ENCODE results near the gene CCDC78.
A peak's percentile ranks its signal among the peaks of the same experiment; 100 is the strongest.
"Not testable (repeated sequence)": the region's sequence is repeated elsewhere in the genome, so short reads cannot be mapped to it uniquely, and the experiment has no call there.

CCDC78 gene

GRCh38 chr16:692356-693108, 33.7 kb downstream of the CCDC78 start:
- DNase-seq = no peak

- DNase-seq = not testable (repeated sequence)
Observed at GRCh38 chr16:691242-691641, 35.0 kb downstream of the CCDC78 start.

DNA sequence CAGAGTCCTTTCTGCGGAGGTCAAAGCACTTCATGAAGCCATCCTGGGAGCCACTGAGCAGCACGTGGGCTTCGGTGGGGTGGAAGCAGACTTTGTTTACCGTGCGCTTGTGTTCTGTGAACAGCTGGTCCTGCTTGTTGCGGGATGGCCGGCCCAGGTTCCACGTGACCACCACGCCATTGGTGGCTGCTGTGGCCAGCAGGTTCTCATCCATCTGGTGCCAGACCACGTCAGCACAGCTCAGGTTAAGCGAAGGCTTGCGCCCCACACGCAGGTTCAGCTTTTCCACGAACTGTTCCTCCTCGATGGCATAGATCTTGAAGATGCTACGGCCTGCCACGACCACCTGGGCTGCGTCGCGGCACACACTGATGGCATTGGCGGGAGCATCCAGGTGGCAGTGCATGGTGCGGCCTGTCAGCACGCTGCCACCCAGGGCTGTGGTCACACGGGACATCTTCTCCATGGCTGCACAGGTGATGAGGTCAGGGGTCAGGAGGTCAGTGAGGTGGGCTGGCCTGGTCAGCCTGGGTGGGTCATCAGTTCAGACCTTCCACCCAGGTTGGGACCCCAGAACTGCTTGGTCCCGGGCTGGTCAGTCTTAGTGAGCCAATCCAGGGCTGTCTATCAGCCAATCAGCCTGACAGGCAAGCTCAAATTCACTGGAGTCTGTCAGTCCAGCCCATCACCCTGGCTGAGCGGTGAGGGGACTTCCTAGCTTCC, 36.9 kb downstream of the CCDC78 start:
- no peak for DNase-seq

DNA sequence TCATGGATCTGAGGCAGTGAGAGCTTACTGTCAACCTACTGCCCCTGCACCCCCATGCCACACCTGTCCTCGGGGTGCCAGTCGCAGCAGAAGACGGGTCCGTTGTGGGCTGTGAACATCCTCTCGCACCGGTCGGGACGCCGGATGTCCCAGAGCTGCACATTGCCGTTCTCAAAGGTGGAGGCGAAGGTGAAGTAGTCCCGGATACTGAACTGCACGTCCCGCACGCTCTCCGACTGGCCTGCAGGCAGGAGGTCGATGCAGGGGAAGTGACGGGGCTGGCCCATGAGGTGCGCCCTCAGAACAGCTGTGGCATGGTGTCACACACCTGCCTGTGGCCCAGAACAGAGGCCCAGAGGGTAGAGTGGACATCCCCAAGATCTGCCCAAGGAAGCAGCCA, 38.7 kb downstream of the CCDC78 start:
- no peak for DNase-seq

DNA sequence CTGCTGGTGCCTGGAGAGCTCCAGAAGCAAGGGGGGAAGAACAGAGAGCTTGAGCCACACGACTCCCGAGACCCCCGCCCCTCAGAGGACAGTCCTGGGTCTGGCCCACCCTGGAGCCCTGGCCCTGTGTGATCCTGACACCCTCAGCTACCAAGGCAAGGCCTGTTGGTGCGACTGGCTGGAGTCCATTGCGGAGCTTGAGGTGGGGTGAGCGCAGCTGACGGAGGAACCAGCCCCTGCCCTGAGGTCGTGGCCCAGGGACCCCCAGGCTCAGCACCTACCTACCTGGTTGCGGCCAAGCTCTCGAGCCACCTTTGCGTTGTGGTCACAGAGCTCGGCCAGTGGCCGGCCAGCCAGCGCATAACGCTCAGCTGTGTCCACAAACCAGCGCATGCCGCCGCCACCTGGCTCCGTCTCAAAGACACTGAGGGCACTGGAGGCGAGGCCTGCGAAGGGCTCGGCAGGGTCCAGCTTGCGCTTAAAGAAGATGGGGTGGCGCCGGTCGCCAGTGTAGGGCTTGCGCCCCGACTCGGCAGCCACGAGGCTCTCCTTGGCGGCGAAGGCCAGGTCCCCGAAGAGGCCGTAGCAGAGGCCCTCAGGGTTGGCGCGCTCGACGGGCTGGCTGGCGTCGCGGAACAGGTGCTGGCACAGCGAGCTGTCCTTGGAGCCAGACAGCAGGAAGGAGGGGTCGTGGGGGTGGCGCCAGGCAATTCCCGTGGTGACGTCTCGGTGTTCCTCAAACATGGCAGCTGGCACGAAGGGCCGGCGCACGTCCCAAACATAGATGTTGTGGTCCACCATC, 39.6 kb downstream of the CCDC78 start:
- no peak for DNase-seq

- DNase-seq = no peak
Observed at GRCh38 chr16:685967-686366, 40.3 kb downstream of the CCDC78 start.

- no peak for DNase-seq
Observed at GRCh38 chr16:684961-685696, 41.1 kb downstream of the CCDC78 start.

DNA sequence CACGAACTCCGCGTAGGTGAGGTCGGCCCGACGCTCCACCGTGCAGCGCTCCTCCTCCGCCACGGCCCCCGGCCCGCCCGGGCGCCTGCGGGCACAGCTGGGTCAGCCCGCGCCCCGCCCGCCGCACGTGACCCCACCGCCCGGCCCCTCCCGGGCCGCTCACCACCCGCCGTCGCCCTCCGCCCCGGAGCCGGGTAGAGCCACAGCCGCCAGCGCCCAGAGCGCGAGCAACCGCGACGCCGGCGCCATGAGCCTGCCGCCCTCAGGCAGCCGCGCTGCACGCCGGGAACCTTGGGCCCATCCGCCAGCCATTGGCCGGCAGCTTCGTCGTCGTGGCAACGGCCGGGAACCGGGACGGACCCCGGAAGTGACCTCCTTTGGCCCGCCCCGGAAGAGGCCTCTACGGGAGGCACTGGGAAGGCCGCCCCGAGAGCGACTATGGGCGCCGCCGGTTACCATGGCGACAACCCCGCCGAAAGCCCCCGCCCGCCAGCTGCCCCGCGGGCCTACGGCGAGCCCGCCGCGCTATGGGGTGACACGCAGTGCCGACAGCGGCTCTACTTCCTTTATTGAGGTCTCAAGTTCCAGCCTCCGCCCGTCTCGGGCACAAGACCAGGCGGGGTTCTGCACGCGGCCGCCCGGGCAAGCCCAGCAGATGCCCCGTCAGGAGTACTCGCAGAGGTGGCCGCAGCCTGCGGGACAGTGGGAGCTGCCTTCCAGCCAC, 42.0 kb downstream of the CCDC78 start, which contains the start of gene JMJD8:
Gene JMJD8 (minus strand): TSS at position 264 of the 724 bp plus-strand sequence. CDS start 15 bp downstream, at position 249.
- DNase-seq = peak; percentile 91

DNA sequence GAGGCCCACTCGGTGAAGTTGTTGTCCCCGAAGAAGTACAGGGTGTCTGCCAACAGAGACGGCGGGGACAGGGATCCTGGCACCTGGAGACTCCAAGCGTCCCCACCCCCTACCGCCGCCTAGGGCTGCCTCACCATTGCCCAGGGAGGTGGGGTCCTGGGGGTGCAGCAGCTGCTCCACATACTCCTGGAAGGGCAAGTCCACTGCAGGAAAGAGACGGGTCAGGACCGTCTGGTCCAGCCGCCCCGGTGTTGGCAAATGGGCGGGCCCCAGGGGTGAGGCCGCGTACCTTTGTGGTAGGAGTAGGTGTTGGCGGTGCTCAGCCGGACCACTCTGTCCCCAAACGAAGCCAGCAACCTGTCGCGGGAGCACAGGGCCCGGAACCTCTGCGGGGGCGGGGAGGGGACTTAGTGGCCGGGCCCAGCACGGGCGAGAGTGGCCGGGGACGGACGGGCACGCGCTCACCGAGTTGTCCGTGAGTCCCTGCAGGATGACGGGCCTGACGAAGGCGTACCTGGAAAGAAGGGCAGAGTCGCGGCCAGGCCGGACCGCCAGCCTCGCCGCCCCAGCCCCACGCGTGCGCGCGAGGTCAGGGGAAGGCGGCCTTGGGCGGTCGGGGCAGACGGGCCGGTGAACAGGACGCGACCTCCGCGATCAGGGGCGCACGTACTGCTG, 42.7 kb downstream of the CCDC78 start:
- DNase-seq = no peak

DNA sequence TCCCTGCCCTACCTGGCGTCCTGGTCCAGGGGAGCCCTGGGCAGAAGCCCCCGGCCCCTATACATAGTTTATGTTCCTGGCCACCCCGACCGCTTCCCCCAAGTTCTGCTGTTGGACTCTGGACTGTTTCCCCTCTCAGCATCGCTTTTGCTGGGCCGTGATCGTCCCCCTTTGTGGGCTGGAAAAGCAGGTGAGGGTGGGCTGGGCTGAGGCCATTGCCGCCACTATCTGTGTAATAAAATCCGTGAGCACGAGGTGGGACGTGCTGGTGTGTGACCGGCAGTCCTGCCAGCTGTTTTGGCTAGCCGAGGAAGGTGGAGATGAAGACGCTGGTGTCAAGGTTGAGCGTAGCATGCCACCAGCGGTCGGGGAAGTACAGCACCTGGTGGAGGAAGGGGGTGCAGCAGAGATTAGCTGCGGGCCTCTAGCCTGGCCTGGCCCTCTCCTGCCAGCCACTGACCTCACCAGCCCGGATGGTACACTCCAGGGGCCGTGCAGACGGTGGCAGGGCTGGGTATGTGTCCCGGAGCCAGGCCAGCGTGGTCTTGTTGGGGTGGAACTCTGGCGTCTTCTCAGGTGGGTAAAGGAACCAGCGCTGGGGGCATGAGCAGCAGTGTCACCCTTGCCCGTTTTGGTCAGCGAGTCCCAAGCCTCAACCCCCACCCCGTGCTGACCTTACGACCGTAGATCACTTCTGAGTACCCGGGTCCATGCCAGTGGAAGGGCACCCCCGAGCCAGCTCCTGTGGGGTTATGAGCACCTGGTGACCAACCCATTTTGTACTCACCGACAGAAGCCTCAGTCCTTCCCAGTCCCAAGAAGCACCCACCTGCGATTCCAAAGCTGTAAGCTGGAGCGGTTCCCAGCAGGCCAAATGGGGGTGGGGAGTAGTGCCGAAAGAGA, 43.5 kb downstream of the CCDC78 start:
- DNase-seq = no peak

- DNase-seq = no peak
Observed at GRCh38 chr16:681746-682427, 44.4 kb downstream of the CCDC78 start.

GRCh38 chr16:680967-681745, 45.1 kb downstream of the CCDC78 start:
- DNase-seq = no peak

GRCh38 chr16:680625-680945, 45.7 kb downstream of the CCDC78 start:
- no peak for DNase-seq

GRCh38 chr16:679814-680624, 46.2 kb downstream of the CCDC78 start, which contains the start of gene STUB1:
Gene STUB1, plus strand, starts transcription at chr16:680410. Its CDS starts 116 bp downstream, at chr16:680526.
- DNase-seq = peak; percentile 91

- DNase-seq = peak; percentile 44
Observed at GRCh38 chr16:678858-679813, 47.1 kb downstream of the CCDC78 start.

DNA sequence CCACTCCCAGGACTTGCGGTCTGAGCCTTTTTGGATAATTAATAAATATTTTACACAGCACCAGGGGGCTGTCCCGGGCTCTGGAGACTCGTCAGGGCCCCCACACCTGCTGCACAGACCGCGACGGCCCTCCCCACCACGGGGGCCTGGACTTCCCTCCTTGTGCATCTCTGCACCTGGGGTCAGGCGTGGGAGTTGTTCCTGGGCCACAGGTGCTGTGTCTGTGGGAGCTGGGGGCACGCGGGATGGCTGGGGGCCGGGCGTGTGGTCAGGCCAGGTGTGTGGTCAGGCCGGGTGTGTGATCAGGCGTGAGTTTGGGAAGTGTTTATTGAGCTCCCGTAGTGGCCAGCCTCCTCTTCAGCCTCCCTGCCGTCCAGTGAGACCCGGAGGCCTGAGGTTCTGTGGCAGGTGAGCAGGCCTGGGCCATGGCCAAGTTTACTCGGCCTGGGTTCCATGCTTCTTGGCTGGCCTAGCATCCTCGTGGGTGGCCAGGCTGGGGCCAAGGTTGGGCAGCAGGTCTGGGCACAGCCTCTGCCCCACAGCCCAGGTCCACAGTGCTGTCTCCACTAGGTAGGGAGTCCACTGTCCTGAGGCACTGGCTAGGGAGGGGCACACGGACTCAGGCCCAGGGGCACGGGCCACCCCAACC, 47.9 kb downstream of the CCDC78 start:
- no peak for DNase-seq
